NCI-H446 (cell line): ENCODE measurements around the gene LMNTD2.

Experiments used
- DNase-seq, 2 experiments: peaks; one replicate each; lab custom pipeline; 2025; lab: John Stamatoyannopoulos, UW

LMNTD2 gene

DNA sequence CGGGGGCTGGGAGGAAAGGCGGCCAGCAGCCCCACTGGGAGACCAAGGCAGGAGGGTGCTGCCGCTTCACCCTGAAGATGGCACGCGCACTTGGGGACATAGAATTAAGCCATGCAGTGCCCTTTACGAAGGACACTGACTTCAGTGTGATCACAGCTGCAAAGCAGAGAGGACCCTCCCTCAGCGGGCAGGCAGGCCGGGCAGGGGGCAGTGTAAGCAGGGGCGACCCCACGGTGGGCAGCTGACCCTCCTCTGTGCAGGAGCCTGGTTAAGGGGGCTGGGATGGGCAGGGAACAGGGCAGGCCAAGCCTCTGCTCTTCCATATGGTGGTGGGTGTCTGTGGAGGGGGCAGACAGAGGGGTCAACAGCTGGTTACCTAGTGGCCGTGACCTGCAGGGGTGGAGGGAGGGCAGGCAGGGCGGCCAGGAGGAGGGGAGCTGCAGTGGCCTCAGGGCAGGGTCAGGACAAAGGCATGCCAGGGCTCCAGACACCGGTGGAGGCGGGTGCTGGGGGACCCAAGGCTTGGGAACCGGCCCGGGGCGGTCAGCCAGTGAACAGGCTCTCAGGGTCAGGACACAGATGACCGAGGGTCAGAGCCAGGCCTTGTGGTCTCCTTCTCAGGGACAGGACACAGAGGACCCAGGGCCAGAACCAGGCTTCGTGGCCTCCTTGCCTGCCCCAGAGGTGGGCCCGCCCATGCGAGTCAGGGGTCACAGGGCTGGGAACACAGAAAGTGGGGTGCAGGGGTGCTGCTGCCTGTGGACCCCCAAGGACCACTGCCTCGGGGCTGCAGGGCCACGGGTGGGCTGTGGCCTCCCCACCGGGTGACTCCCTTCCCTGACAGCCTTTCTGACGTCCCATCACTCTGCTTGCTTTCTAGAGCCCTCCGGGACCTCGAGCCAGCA, 7.2 kb downstream of the LMNTD2 start:
- no peak for DNase-seq

DNA sequence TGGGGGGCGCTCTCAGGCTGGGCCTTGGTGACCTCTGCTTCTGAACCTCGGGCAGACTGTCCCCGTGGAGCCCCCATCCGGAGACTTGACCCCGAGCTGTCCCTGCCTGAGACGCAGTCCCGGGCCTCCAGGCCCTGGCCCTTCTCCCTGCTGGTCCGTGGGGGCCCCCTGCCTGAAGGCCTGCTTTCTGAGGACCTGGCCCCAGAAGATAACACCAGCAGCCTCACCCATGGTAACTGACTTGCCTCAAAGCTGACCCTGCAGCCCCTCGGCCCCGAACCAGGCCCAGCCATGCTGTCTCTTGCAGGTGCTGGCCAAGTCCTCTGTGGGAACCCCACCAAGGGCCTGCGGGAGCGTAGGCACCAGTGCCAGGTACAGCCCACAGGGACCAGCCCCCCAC, 8.9 kb downstream of the LMNTD2 start:
- DNase-seq = no peak

DNA sequence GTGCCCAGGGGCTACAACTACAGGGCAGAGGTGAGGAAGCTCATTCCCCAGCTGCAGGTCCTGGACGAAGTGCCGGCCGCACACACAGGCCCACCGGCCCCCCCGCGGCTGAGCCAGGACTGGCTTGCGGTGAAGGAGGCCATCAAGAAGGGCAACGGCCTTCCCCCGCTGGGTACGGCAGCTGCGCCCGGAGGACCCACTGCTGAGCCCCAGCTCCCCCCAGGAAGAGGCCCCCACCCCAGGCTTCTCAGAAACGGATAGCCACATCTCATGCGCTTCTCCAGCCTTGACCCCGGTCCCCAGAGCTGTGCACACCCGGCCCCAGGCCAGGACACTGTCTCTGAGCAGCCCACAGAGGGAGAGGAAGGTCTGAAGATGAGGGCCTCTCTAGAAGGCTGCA, 9.4 kb downstream of the LMNTD2 start:
- DNase-seq = no peak

DNA sequence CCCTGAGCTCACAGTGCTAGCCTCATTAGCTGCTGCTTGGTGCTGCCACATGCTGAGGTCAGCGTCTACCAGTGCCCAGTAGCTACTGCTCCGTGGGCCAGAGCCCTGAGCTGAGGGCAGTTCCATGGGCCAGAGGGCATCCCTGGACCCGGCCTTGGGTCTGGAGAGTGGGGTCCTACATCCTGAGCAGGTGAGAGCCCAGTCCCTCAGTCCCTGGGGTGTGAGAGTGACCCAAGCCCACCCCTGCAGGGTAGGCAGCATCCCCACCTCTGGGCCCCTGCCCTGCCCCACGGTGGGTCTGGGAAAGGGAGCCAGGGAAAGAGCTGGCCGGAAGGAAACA, 9.8 kb downstream of the LMNTD2 start:
- DNase-seq = no peak

DNA sequence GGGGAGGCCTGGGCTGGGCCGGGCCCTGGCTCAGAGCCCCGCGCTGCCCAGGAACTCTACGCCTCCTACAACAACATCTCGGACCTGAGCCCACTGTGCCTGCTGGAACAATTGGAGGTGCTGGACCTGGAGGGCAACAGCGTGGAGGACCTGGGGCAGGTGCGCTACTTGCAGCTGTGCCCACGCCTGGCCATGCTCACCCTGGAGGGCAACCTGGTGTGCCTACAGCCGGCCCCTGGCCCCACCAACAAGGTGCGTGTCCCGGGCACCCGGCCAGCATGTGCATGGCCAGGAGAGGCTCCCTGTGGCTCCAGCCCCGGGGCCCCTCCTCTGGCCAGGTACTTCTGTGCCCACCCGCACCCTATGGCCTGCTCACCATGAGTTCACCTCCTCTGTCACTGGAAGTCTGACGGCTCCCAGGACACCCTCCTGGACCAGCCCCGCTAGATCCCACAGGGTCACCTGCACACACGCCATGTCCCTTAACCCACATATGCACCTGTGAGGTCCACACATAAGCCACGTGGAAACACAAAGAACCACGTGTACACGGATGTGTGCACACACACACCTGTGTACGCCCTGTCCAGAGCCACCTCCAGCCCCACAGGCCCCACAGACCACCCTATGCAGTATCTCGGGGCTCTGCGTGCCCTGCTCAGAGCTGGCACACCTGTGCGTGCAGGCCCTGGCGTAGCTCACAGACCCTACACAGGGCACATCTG, 10.4 kb downstream of the LMNTD2 start:
- no peak for DNase-seq

DNA sequence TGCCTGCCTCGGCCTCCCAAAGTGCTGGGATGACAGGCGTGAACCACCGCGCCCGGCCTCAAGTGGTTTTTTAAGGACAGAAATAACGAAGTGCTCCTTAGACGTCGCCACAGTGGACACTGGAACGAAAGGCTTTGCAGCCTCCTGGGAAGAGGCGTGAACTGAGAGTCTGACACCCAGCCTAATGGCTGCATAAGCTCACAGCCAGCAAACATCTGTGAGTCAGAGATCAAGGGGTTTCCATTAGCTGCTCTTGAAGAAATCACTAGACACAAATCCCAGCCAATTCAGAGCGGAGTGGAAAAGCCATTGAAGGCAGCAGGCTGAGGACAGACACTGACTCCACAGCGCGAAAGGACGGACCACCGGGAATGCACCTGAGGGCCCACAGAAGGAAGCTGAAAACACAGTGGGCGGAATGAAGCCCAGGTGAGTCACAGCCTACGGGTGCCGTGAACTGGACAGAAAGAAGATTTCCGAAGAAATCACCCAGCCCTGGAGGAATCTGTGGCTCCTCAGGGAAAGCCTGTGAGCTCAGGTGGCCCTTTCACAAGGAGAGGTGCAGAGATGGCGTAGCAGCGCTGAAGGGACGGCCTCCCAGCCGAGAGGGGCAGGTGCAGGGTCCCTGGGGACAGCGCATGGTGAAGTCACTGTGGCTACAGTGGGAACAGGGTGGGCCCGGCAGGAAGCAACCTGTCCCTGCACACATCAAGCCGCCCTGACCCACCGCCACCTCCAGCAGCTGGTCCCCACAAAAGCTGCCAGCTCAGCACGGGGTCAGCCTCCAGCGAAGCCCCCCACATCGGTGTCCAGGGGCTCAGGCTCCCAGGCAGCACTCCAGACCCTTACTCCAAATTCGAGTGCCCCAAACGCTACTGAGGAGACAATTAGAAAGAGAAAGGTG, 11.6 kb downstream of the LMNTD2 start:
- no peak for DNase-seq

DNA sequence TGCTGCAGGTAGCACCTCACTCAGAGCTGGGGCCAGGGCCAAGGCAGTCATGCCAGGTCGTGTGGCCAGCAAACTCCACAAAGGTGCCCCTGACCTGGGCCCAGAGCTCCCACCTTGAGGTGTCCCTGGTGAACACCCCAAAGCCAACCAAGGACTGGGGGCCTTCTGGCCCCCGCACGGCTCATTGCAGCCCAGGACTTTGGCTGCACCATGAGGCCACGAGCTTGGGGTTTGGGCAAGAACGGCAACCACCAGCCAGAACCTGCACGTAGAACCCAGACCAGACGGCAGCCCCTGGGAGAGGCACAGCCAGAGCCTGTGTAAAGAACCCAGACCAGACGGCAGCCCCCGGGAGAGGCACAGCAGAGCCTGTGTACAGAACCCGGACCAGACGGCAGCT, 15.4 kb downstream of the LMNTD2 start:
- no peak for DNase-seq

DNA sequence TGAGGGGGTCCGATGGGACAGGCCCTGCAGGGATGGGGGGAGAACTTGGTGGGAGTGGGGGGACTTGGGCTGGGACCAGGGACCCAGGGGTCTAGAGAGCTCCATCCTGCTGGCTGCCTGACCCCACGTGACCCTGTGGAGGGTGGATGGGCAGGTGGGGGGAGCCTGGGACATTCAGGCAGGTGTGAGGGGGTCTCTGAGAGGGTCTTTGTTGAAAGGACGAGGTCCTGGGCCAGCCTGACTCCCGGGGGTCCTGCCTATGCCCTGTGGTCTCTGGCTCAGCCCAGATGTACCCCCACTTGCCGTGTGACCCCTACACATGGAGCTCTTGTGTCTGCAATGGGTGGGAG, 15.7 kb downstream of the LMNTD2 start:
- DNase-seq = no peak

DNA sequence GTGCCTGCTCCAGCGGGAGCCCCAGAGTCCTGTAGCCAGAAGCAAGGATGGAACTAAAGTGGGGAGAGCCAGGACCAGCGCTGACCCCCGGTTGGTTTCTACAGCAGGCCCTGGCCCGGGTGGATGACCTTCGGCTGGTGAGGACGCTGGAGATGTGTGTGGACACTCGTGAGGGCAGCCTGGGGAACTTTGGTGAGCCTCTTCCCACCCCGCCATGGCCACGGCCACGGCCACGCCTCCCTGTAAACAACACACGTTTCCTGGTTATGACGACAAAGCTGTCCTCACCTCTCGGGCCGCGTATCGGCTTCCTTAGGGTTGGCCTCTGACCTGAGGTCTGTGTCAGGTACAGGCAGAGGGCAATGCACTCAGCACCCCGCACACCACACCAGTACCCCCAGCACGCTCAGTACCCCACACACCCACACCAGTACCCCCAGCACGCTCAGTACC, 19.1 kb downstream of the LMNTD2 start:
- no peak for DNase-seq

DNA sequence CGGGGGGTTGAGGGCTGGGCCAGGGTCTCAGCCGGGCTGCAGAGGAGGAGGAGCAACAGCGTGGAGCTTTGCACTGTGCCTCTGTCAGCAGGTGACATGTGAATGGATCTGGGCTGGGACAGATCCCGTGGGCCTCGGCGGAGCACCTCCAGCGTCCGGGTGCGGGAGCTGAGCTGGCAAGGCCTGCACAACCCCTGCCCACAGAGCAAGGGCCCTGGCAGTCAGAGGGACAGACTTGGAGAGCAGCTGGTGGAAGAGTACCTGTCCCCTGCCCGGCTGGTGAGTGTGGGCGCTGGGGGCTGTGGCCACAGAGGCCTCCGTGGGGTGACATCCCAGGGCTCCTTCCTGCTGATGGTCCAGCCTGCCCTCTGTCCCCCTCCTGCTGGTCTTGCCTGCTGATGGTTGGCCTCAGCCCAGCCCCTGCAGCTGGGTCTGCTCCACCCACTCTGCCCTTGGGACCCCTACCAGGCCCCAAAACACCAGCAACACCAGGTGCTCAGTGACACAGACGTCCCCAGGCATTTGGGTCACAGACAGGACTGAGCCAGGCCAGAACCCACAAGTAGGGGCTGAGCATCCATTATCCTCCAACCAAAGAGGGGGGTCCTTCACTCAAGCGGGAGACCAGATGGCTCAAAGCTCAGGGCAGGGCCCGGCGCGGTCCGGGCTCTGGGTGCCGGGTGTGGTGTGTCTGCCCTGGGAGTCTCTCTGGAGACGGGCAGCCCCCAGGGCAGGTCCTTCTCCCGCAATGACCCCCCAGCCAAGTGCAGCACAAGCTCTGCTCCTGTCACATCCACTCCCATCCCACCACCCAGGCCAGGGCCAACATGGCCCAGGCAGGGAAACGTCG, 19.7 kb downstream of the LMNTD2 start:
- DNase-seq = no peak

- DNase-seq = no peak
These were observed 20.5 kb downstream of the LMNTD2 start for GRCh38 chr11:539971-540481.

- no peak for DNase-seq
These were observed 22.0 kb downstream of the LMNTD2 start for GRCh38 chr11:538431-539051.

DNA sequence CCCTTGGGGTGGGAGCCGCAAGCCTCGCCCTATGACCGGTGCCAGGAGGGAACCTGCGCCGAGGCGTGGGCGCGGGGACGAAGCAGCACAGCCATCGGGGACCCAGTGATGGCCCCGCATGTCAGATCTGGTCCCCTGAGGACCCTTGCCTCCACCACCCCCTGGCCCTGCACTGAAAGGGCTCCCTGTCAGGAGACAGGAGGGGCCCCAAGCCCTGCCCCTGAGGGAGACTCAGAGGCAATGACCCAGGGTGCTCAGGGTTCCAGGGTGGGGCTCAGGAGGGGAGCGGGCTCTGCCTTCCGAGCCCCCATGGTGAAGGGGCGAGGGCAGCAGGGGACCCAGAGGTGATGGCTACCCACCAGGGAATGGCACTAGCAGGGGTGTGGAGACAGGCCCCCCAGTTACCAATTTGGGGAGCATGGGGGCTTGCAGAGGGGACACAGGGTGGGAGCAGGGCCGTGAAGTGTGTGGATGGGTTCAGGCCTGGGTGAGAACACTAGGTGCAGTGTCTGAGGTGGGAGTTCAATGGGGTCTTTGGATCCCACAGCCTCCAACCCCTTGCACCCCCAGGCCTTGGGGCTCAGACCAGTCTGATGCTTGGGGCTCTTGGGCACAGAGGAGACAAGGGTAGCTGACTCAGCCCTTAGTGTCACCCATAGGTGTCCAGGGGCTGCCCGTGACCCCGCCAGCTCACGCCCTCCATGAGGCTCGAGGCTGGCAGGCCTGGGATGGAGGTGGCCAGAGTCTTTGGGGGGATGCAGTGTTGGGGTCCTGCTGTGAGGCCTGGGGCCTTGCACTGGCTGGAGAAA, 22.7 kb downstream of the LMNTD2 start:
- no peak for DNase-seq

DNA sequence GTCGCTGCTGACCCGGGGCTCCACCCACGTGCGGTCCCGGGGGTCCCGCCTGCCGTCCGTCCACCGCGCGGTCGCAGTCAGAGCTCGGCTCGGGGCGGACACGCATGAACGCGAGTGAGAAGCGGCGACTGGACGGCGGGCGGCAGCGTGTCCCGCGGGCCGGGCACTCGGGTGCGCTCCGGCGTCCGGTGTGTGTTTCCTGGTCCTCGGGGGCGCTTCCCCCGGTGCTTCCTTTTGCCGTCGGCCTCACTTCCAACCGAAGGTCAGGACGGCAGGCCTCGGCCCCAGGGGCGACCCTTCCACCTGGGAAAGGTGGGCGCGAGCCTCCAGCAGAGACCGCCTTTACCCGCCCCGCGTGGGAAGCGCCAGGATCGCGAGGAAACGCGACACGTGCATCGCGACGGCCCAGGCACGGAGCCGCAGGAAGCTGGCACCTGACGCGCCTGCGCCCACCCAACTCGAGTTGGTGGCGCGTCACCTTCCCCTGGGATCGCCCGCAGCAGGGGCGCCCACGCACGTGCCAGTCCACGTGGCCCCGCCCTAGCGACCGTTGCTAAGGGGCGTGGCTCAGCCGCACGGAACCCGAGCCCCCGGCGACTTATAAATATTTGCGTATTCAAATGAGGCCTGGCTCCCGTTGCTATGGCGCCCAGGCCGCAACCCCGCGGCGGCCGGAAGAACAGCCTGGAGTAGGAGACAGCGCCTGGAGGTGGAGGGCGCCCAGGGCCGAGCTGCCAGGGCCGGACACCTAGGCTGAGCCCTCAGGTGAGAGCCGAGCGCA, 23.5 kb downstream of the LMNTD2 start, which contains the start of gene LRRC56:
Gene LRRC56 (plus strand): TSS at position 687 of the 781 bp plus-strand sequence. CDS start 3,158 bp downstream, outside the sequence.
- DNase-seq = no peak

DNA sequence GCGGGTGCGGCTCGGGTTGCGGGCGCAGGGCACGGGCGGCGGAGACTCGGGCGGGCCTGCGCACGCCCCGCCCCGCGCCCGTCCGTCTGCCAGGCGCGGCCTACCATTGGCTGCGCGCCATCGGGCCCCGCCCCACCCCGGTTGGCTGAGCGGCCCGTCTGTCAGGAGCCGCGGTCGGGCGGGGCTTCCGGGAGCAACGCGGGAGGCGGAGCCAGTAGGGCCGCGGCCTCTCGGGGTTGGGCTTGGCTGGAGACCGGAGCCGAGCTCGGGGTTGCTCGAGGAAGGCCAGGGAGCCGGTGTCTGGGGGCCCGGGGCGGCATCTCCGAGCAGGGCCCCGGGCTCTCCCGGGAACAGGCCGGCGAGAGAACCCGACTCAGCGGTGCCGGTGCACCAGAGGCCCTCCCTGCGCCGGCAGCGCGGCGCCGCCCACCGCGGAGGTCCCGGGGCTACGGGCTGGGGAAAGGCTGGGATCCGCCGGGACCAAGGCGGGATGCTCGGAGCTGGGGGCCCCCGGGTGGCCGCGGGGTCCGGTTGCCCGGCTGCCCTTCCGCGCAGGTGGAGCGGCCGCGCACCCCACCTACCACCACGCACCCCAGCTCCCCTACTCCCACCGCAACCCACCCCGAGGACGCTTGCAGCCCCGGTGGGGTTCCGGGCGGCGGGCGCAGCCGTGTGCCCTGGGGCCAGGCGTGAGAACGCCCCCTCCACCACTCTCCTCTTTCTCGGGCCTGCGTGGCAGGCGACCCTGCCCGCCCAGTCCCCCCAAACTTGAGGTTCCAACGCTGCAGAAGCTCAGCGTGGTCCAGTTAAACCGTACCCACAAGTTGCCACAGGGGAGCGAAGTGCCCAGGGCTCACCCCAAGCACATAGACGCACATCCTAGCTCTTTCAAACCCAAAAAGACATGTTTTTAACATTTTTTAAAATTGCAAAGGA, 24.8 kb downstream of the LMNTD2 start, which contains the start of gene HRAS:
Gene HRAS (minus strand): TSS at position 58 of the 936 bp plus-strand sequence.
- DNase-seq = peak; percentile 92 to 98

GRCh38 chr11:535210-535518, 25.4 kb downstream of the LMNTD2 start:
- no peak for DNase-seq

- no peak for DNase-seq
These were observed 25.9 kb downstream of the LMNTD2 start for GRCh38 chr11:534396-535209.
